Smooth muscle cell (in vitro differentiated cells): ENCODE data around the gene CMTM7. TPM values are rescaled to one million over a fixed set of nuclear protein-coding genes. Genes with fewer than 3 reads are reported as not detected.

Experiments
- DNase-seq: peaks from one replicate; lab custom pipeline; 2025; ENCODE audit not compliant: unreplicated experiment; lab: John Stamatoyannopoulos, UW
- H2AFZ ChIP-seq: fragments of 200-600 bp; sonication (generic); 2 replicates; pipeline ENCODE4 v1.6.0; 2016; ENCODE audit warnings: antibody characterized with exemption, low read depth, mild to moderate bottlenecking
- H3F3A ChIP-seq: fragments of 200-600 bp; sonication (generic); 2 replicates; pipeline ENCODE4 v1.6.0; 2017; ENCODE audit warnings: antibody characterized with exemption, low read depth
- H3K27ac ChIP-seq: fragments of 200-600 bp; sonication (generic); 2 replicates; pipeline ENCODE4 v1.5.1; 2016; ENCODE audit warnings: low read depth, mild to moderate bottlenecking
- H3K27me3 ChIP-seq: fragments of 200-600 bp; sonication (generic); 2 replicates; pipeline ENCODE4 v1.6.1; 2016; ENCODE audit warnings: low read depth, mild to moderate bottlenecking
- H3K36me3 ChIP-seq: fragments of 200-600 bp; sonication (generic); 2 replicates; pipeline ENCODE4 v1.5.1; 2016; ENCODE audit warnings: low read depth
- H3K4me1 ChIP-seq: fragments of 200-600 bp; sonication (generic); 2 replicates; pipeline ENCODE4 v1.5.1; 2016; ENCODE audit warnings: low read depth
- H3K4me2 ChIP-seq: fragments of 200-600 bp; sonication (generic); 2 replicates; pipeline ENCODE4 v1.6.0; 2016; ENCODE audit warnings: mild to moderate bottlenecking
- H3K4me3 ChIP-seq: fragments of 200-600 bp; sonication (generic); 2 replicates; pipeline ENCODE4 v1.5.1; 2016; ENCODE audit warnings: mild to moderate bottlenecking
- H3K79me2 ChIP-seq: fragments of 200-600 bp; sonication (generic); 2 replicates; pipeline ENCODE4 v1.6.0; 2016; ENCODE audit warnings: low read depth, mild to moderate bottlenecking
- H3K9ac ChIP-seq: fragments of 200-600 bp; sonication (generic); 2 replicates; pipeline ENCODE4 v1.6.0; 2016; ENCODE audit warnings: low read depth
- H3K9me3 ChIP-seq: fragments of 200-600 bp; sonication (generic); replicated peaks from 2 replicates; pipeline ENCODE4 v1.5.1; 2016; ENCODE audit warnings: low read depth
- H4K20me1 ChIP-seq: fragments of 200-600 bp; sonication (generic); 2 replicates; pipeline ENCODE4 v1.6.0; 2016; ENCODE audit warnings: low read depth
- CTCF ChIP-seq: fragments of 200-600 bp; sonication (generic); IDR thresholded peaks from 2 replicates; pipeline ENCODE4 v1.5.1; 2017; ENCODE audit warnings: borderline replicate concordance, mild to moderate bottlenecking, antibody characterized with exemption; ENCODE audit not compliant: insufficient read depth, poor library complexity, severe bottlenecking
- WGBS: methylation state at CpG from one replicate; pipeline ENCODE4 v1.1.7; 2016; ENCODE audit warnings: low lambda C conversion rate; 5-methylcytosine and 5-hydroxymethylcytosine counted together
- polyA plus RNA-seq: library from polyadenylated mRNA; unstranded; fragments of >200 nt; fragmentation: Nextera tagmentation; extraction: Ambion mirVana; gene quantifications from 2 replicates; pipeline ENCODE4 v1.2.1, GENCODE V29; 2016
- total RNA-seq: library from RNA; depleted of rRNA; stranded (reverse); fragments of >200 nt; gene quantifications from 2 replicates; pipeline ENCODE4 v1.2.3, GENCODE V29; 2014

The CMTM7 gene
- total and polyA plus RNA-seq, 2 experiments from 2014 or later: 23.4 to 43.1 TPM

GRCh38 chr3:32392536-32393302, 1.1 kb downstream of the CMTM7 start:
- no peaks in the 10 kb centered on the region for H3F3A ChIP-seq
- 23% methylated on average over 17 of the region's 18 CpGs for WGBS
- H3K4me1 ChIP-seq: peaks cover 7% of the 10 kb centered on the region
- no peak for TF ChIP-seq CTCF
- peak; percentile 39 for DNase-seq
- peak overlapping the region; percentile 94 for H3K4me2 ChIP-seq
- H3K79me2 ChIP-seq: peaks cover 12% of the 10 kb centered on the region
- peak overlapping the region; percentile 46 for H3K27ac ChIP-seq
- no peaks in the 10 kb centered on the region for H4K20me1 ChIP-seq
- peak overlapping the region; percentile 86 for H2AFZ ChIP-seq
- H3K9ac ChIP-seq: peak overlapping the region; percentile 75
- peak overlapping the region; percentile 74 for H3K4me3 ChIP-seq
- no peaks in the 10 kb centered on the region for H3K36me3 ChIP-seq
- no peaks in the 10 kb centered on the region for H3K9me3 ChIP-seq
- no peaks in the 10 kb centered on the region for H3K27me3 ChIP-seq

- no peak overlapping the region for H2AFZ ChIP-seq
- H4K20me1 ChIP-seq: peaks cover 4% of the 10 kb centered on the region
- no peak for DNase-seq
- H3K79me2 ChIP-seq: peaks cover 28% of the 10 kb centered on the region
- H3K27me3 ChIP-seq: no peaks in the 10 kb centered on the region
- peaks cover 7% of the 10 kb centered on the region for H3K4me1 ChIP-seq
- H3K4me3 ChIP-seq: no peak overlapping the region
- no peak overlapping the region for H3K27ac ChIP-seq
- no peaks in the 10 kb centered on the region for H3K36me3 ChIP-seq
- no peak overlapping the region for H3K4me2 ChIP-seq
- 74% methylated on average over 2 of the region's 2 CpGs for WGBS
- TF ChIP-seq CTCF: no peak
- no peak overlapping the region for H3K9ac ChIP-seq
- H3F3A ChIP-seq: no peaks in the 10 kb centered on the region
- H3K9me3 ChIP-seq: no peaks in the 10 kb centered on the region
These were observed 3.8 kb downstream of the CMTM7 start for GRCh38 chr3:32395496-32395895.

DNA sequence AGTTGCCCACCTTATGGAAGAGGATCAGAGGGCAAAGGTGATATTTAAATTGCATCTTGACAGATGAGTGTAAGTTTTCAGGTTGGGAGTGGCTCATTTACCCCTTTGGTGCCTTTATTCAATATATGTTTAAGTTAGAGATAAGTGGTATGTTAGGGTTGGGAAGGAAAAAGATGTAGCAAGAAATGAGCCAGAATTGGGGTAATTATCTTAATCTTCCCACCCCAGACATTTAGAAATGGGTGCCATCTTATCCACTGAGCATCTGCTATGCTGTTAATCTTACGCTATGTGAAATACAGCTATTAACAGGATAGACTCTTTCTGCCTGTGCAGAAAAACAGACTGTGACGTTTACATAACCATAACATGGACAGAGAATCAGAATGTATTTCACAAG, 6.3 kb downstream of the CMTM7 start:
- WGBS: 83% methylated on average over 2 of the region's 2 CpGs
- H3K4me1 ChIP-seq: peaks cover 7% of the 10 kb centered on the region

More for the DNA sequence above, 6.3 kb downstream of the CMTM7 start:
- peaks cover 4% of the 10 kb centered on the region for H4K20me1 ChIP-seq
- H3K4me3 ChIP-seq: no peak overlapping the region
- DNase-seq: no peak
- no peak overlapping the region for H3K4me2 ChIP-seq
- no peaks in the 10 kb centered on the region for H3K9me3 ChIP-seq
- no peak overlapping the region for H3K9ac ChIP-seq
- no peak overlapping the region for H3K27ac ChIP-seq
- no peaks in the 10 kb centered on the region for H3K27me3 ChIP-seq
- TF ChIP-seq CTCF: no peak
- H3F3A ChIP-seq: peaks cover 6% of the 10 kb centered on the region
- H3K36me3 ChIP-seq: no peaks in the 10 kb centered on the region
- no peak overlapping the region for H2AFZ ChIP-seq
- peaks cover 36% of the 10 kb centered on the region for H3K79me2 ChIP-seq
